Breast epithelium (tissue), 3 donors: Measurements from ENCODE around the gene KLHL3.

ENCODE experiments used
- CTCF ChIP-seq, 3 donors: fragments of 450-650 bp; IDR thresholded peaks; one replicate each; pipeline ENCODE4 v1.5.1; 2016 to 2017; ENCODE audit warnings: antibody characterized with exemption in 3 of 3, mild to moderate bottlenecking in 3 of 3, moderate library complexity in 3 of 3
- POLR2A ChIP-seq: fragments of 450-650 bp; IDR thresholded peaks from one replicate; pipeline ENCODE4 v1.6.1; 2016; ENCODE audit warnings: antibody characterized with exemption, mild to moderate bottlenecking, moderate library complexity

DNA sequence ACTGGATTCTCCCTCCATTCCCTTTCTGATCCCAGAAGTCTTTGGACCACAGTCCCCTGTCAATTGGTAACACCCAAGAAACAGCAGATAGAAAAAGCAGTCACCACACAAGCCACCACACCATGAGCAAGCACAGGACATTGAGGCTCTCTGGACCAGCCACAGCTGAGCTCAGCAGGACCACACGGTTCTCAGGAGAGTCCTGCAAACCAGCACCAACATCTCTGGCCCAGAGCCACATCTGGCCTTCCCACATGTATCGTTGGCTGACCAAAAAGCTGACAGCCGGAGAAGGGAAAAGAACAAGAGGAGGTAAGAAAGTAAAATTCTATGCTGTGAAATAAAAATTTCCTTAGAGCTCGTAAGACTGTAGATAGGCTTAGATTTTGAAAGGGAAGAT, 56.7 kb downstream of the KLHL3 start:
- TF ChIP-seq CTCF (IDR thresholded peaks at IDR 0.05) (no peak), POLR2A (no peak)
